IgD-negative memory B cell (primary cell): Measurements from ENCODE around the gene ADH7. TPM values are rescaled to one million over a fixed set of nuclear protein-coding genes. Genes with fewer than 3 reads are reported as not detected.
"Not testable (repeated sequence)": the region's sequence is repeated elsewhere in the genome, so short reads cannot be mapped to it uniquely, and the experiment has no call there.

Source experiments
- H3K27ac Mint-ChIP-seq, 3 donors: one replicate each; pipeline ENCODE4 v1.8.0; 2020 to 2022; ENCODE audit warnings: mild to moderate bottlenecking in 3 of 3, mixed read lengths in 3 of 3, moderate library complexity in 1 of 3
- H3K27me3 Mint-ChIP-seq: one replicate; pipeline ENCODE4 v1.8.0; 2021; ENCODE audit warnings: mixed read lengths
- H3K36me3 Mint-ChIP-seq: one replicate; pipeline ENCODE4 v1.8.0; 2020; ENCODE audit warnings: mild to moderate bottlenecking, mixed read lengths
- H3K4me1 Mint-ChIP-seq, 3 donors: one replicate each; pipeline ENCODE4 v1.8.0; 2020 to 2022; ENCODE audit warnings: mixed read lengths in 3 of 3, mild to moderate bottlenecking in 1 of 3
- H3K4me3 Mint-ChIP-seq, 4 donors: one replicate each; pipeline ENCODE4 v1.8.0; 2020 to 2022; ENCODE audit warnings: mild to moderate bottlenecking in 4 of 4, mixed read lengths in 4 of 4, moderate library complexity in 3 of 4
- H3K9me3 Mint-ChIP-seq, 3 donors: one replicate each; pipeline ENCODE4 v1.8.0; 2020 to 2021; ENCODE audit warnings: mixed read lengths in 3 of 3, mild to moderate bottlenecking in 1 of 3
- polyA plus RNA-seq: library from polyadenylated mRNA; unstranded; fragments of 300-500 nt; fragmentation: Illumina TruSeq; gene quantifications from one replicate; pipeline ENCODE4 v1.2.3, GENCODE V29; 2021

ADH7 gene
- polyA plus RNA-seq, 1 donor from 2014 or later, result not detected

DNA sequence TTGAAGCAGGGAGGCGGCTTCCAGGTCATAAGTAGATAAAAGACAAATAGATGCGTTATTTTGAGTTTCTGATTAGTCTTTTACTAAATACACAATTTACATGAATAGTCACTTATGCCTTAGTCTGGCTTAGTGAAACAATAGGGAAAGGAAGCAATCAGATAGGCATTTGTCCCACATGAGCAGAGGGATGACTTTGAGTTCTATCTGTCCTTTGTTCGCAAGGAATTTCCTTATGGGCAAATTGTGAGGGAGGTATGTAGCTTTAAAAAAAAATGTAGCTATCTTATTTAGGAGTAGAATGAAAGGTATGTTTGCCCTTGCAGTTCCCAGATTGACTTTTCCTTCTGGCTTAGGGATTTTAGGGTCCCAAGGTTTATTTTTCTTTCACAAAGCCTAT, 56.3 kb downstream of the ADH7 start:
- Mint-ChIP-seq H3K27me3 (peaks cover 3% of the 10 kb centered on the region), H3K27ac (no peak overlapping the region), H3K4me1 (no peaks in the 10 kb centered on the region), H3K36me3 (no peaks in the 10 kb centered on the region), H3K4me3 (no peak overlapping the region), H3K9me3 (peaks cover 0 to 14% (median 9%) of the 10 kb centered on the region in 3 donors)

DNA sequence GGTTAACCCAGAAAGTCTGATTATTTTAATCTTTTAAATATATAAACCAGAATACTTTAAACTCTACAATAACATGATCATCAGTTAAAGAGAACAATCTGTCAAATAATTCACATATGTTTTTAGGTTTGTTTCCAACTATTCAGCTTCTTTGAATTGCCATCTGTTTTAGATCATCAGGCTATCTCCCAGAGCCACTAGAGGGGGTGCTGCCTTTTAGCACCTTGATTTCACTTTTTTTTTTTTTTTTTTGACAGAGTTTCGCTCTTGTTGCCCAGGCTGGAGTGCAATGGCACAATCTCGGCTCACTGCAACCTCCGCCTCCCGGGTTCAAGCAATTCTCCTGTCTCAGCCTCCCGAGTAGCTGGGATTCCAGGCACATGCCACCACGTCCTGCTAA, 57.8 kb downstream of the ADH7 start:
- H3K36me3 Mint-ChIP-seq, H3K4me1 Mint-ChIP-seq, H3K27ac Mint-ChIP-seq, H3K4me3 Mint-ChIP-seq, H3K27me3 Mint-ChIP-seq: not testable (repeated sequence)
- peaks cover 0 to 25% (median 9%) of the 10 kb centered on the region in 3 donors for H3K9me3 Mint-ChIP-seq

DNA sequence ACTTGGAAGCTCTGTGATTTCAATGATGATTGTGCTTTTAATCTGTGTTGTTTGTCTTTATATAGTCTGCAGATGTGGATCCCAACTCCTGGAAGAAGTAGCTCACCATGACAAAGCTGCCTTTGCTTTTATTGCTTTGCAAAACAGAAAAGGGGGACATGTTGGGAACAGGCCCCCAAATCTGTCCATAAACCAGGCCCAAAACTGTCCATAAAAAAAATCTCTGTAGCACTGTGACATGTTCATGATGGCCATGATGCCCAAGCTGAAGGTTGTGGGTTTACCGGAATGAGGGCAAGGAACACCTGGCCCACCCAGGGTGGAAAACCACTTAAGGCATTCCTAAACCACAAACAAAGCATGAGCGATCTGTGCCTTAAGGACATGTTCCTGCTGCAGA, 62.7 kb downstream of the ADH7 start:
- not testable (repeated sequence) for H3K36me3 Mint-ChIP-seq, H3K27ac Mint-ChIP-seq, H3K4me1 Mint-ChIP-seq, H3K4me3 Mint-ChIP-seq, H3K27me3 Mint-ChIP-seq
- peaks cover 2 to 25% (median 9%) of the 10 kb centered on the region in 3 donors for H3K9me3 Mint-ChIP-seq

DNA sequence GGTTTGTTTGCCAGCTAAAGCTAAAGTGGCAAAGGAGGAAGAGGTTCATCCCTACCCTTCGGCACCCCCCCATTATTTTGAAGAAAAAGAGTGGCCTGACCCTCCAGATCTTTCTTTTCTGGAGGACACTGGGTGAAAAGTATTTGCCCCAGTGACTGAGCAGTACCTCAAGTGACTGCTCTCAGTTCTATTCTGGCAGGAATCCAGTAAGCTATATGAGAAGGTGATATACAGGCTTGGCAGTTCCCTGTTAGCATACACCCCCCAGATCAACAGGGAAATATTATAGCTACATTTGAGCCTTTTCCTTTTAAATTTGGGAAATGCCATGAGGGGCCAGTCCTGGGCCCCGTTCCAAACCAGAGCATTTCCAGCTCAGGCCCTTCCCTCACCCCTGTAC, 67.3 kb downstream of the ADH7 start:
- not testable (repeated sequence) for H3K9me3 Mint-ChIP-seq, H3K4me3 Mint-ChIP-seq, H3K36me3 Mint-ChIP-seq, H3K4me1 Mint-ChIP-seq, H3K27me3 Mint-ChIP-seq, H3K27ac Mint-ChIP-seq

DNA sequence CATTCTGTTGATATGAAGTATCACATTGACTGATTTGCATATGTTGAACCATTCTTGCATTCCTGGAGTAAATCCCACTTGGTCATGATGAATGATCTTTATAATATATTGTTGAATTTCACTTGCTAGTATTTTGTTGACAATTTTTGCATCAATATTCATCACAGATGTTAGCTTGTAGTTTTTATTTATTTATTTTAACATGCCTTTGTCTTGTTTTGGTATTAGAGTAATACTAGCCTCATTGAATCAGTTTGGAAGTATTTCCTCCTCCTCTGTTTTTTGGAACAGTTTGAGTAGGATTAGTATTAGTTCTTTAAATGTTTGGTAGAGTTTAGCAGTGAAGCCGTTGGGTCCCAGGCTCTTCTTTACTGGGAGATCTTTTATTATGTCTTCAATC, 68.7 kb downstream of the ADH7 start:
- Mint-ChIP-seq H3K4me1 (peaks cover 0 to 2% (median 0%) of the 10 kb centered on the region in 3 donors), H3K36me3 (no peaks in the 10 kb centered on the region), H3K9me3 (peaks cover 0 to 2% (median 0%) of the 10 kb centered on the region in 3 donors), H3K27ac (no peak overlapping the region), H3K4me3 (no peak overlapping the region), H3K27me3 (peaks cover 8% of the 10 kb centered on the region)

DNA sequence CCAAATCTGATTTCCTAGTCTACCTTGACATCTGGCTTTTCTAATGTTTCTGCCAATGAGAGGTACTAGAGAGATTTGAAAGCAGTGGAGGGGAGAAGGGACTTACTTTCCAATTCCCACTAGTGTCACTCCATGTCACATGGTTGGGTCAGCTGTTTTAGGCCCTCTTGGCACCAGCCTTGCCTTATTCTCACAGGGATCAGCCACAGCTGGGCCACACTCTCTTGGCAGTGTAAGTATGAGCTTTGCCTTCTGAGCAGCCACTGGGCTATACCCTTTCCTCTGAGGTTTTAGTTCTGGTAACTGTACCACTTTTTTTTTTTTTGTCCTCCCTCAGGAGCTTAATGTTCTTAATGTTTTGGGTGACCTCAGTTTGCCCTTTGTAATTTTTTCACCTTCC, 72.4 kb downstream of the ADH7 start:
- H3K4me3 Mint-ChIP-seq, result no peak overlapping the region
- no peaks in the 10 kb centered on the region for H3K36me3 Mint-ChIP-seq
- peaks cover 0 to 2% (median 0%) of the 10 kb centered on the region in 3 donors for H3K4me1 Mint-ChIP-seq
- no peaks in the 10 kb centered on the region for H3K9me3 Mint-ChIP-seq
- H3K27ac Mint-ChIP-seq, result no peak overlapping the region
- H3K27me3 Mint-ChIP-seq, result peaks cover 4% of the 10 kb centered on the region

Other genes starting within 250 kb of the ADH7 start
- gene ADH6, start 216.1 kb downstream of the ADH7 start, polyA plus RNA-seq, result not detected
- gene ADH1A, start 144.4 kb downstream of the ADH7 start, polyA plus RNA-seq, result not detected
- gene ADH1B, start 113.9 kb downstream of the ADH7 start, polyA plus RNA-seq, result not detected
- gene ADH1C, start 82.6 kb downstream of the ADH7 start, polyA plus RNA-seq, result not detected
- gene C4orf17, start 75.7 kb upstream of the ADH7 start, polyA plus RNA-seq, result not detected
- gene TRMT10A, start 128.7 kb upstream of the ADH7 start, polyA plus RNA-seq, result 2.3 TPM
- gene MTTP, start 139.5 kb upstream of the ADH7 start, polyA plus RNA-seq, result not detected
- gene C4orf54, start 222.5 kb upstream of the ADH7 start, polyA plus RNA-seq, result not detected